K562 (cell line): ENCODE measurements around the gene KLRD1. TPM values are rescaled to one million over a fixed set of nuclear protein-coding genes. Genes with fewer than 3 reads are reported as not detected.

Experiments used
- ATAC-seq: fragments of 200-7000 bp; cut with Tn5 transposase; 3 replicates; pipeline ENCODE4 v1.9.1; 2020; ENCODE audit warnings: moderate library complexity
- BruUV-seq: library from RNA; stranded (reverse); fragments of 400-500 nt; replicated peaks from 2 replicates; lab custom pipeline; 2021; lab: Mats Ljungman, UMichigan
- CTCF ChIA-PET: fragments of 300-600 bp; formaldehyde crosslinking; extraction: SDS; loops from one replicate; lab custom pipeline; 2021; ENCODE audit warnings: low intra/inter-chr PET ratio; lab: Yijun Ruan, JAX
- POLR2A ChIA-PET: fragments of 300-600, 350-650 bp; sonication (Branson Sonifier 250); formaldehyde crosslinking; extraction: SDS; loops from one replicate; lab custom pipeline; 2021; ENCODE audit warnings: antibody characterized with exemption, inconsistent platforms; lab: Yijun Ruan, JAX
- DNase-seq, 4 experiments: peaks; one replicate each; pipeline versions ENCODE4 v3.0.0 to v3.0.0-alpha.2; 2011 to 2018; ENCODE audit warnings: low spot score in 3 of 4, mixed read lengths in 3 of 4; ENCODE audit errors: extremely low read depth in 1 of 4
- FAIRE-seq: peaks from 2 replicates; lab custom pipeline; 2011; peaks lifted over from hg19 to GRCh38; lab: Jason Lieb, UNC
- H2AFZ ChIP-seq: 2 replicates; pipeline ENCODE4 v1.6.0; 2011; ENCODE audit warnings: low read depth, low read length, control low read depth, inconsistent platforms
- H3K27ac ChIP-seq: fragments of 200-600 bp; 3 replicates; pipeline ENCODE4 v1.8.0; 2011; ENCODE audit warnings: low read depth, mild to moderate bottlenecking, control low read depth, inconsistent platforms, low read length, moderate library complexity, mixed read lengths; ENCODE audit errors: extremely low read depth
- H3K27me3 ChIP-seq, 2 experiments: fragments of 300-600 bp in 1 of 2; 2 replicates in 1 of 2; 3 replicates in 1 of 2; pipeline versions ENCODE4 v1.6.0 to v1.8.0; 2011; ENCODE audit warnings: inconsistent platforms in 2 of 2, low read length in 2 of 2, mild to moderate bottlenecking in 1 of 2, mixed read lengths in 1 of 2, moderate library complexity in 1 of 2; ENCODE audit not compliant: control insufficient read depth in 2 of 2, insufficient read depth in 2 of 2
- H3K36me3 ChIP-seq: fragments of 300-600 bp; 3 replicates; pipeline ENCODE4 v1.8.0; 2011; ENCODE audit warnings: mild to moderate bottlenecking, low read length, inconsistent platforms; ENCODE audit not compliant: control insufficient read depth, insufficient read depth
- H3K4me1 ChIP-seq, 2 experiments: fragments of 200-600 bp in 1 of 2; replicated peaks in 1 of 2; 2 replicates in 1 of 2; 3 replicates in 1 of 2; pipeline versions ENCODE4 v1.5.1 to v1.8.0; 2011; ENCODE audit warnings: inconsistent platforms in 2 of 2, low read length in 2 of 2, mild to moderate bottlenecking in 1 of 2, mixed read lengths in 1 of 2, moderate library complexity in 1 of 2; ENCODE audit not compliant: control insufficient read depth in 2 of 2, insufficient read depth in 2 of 2
- H3K4me2 ChIP-seq: 2 replicates; pipeline ENCODE4 v1.6.1; 2011; ENCODE audit warnings: low read length, control low read depth, inconsistent platforms, mixed read lengths; ENCODE audit not compliant: insufficient read depth
- H3K4me3 ChIP-seq: fragments of 200-600 bp; sonication (generic), shearing (Covaris generic); 2 replicates; pipeline ENCODE4 v1.5.1; 2016; ENCODE audit warnings: control low read depth, inconsistent platforms
- H3K79me2 ChIP-seq: fragments of 200-600 bp; 3 replicates; pipeline ENCODE4 v1.8.0; 2011; ENCODE audit warnings: low read length, inconsistent platforms; ENCODE audit not compliant: control insufficient read depth, insufficient read depth
- H3K9ac ChIP-seq, 2 experiments: 2 replicates each; pipeline versions ENCODE4 v1.6.0 to v1.6.1; 2011; ENCODE audit warnings: low read depth in 2 of 2, low read length in 2 of 2, control low read depth in 1 of 2, inconsistent platforms in 1 of 2, mild to moderate bottlenecking in 1 of 2, mixed read lengths in 1 of 2; ENCODE audit not compliant: insufficient read depth in 1 of 2
- H3K9me1 ChIP-seq: one replicate; pipeline ENCODE4 v1.6.0; 2011; ENCODE audit warnings: inconsistent platforms, mild to moderate bottlenecking, low read length, moderate library complexity; ENCODE audit not compliant: control insufficient read depth, insufficient read depth
- H3K9me3 ChIP-seq: replicated peaks from 2 replicates; pipeline ENCODE4 v1.5.1; 2011; ENCODE audit warnings: low read depth, low read length, inconsistent platforms; ENCODE audit not compliant: control insufficient read depth, insufficient read depth
- H4K20me1 ChIP-seq: replicated peaks from 2 replicates; pipeline ENCODE4 v1.6.1; 2011; ENCODE audit warnings: low read length, inconsistent platforms, mixed read lengths; ENCODE audit not compliant: control insufficient read depth, insufficient read depth
- CBX1 ChIP-seq: sonication (generic); IDR thresholded peaks from 2 replicates; pipeline ENCODE4 v1.6.1; 2016; ENCODE audit warnings: antibody characterized with exemption, low read depth, mild to moderate bottlenecking
- CCNT2 ChIP-seq: IDR thresholded peaks from 2 replicates; pipeline ENCODE4 v1.6.1; 2011; ENCODE audit warnings: borderline replicate concordance, low read depth, mild to moderate bottlenecking, moderate library complexity, mixed read lengths, low read length; ENCODE audit not compliant: insufficient read length; ENCODE audit errors: extremely low read depth
- DACH1 ChIP-seq: fragments of 450-650 bp; IDR thresholded peaks from 2 replicates; pipeline ENCODE4 v1.6.1; 2018; ENCODE audit not compliant: partially characterized antibody
- EGR1 ChIP-seq: fragments of 450-650 bp; conservative IDR thresholded peaks from 2 replicates; pipeline ENCODE4 v1.6.1; 2017; ENCODE audit warnings: mild to moderate bottlenecking
- GATA2 ChIP-seq: sonication (generic); formaldehyde crosslinking; IDR thresholded peaks from 2 replicates; pipeline ENCODE4 v1.4.0; 2020; ENCODE audit warnings: mild to moderate bottlenecking, missing genetic modification reagents
- POLR2AphosphoS5 ChIP-seq: IDR thresholded peaks from 2 replicates; pipeline ENCODE4 v1.6.1; 2011; ENCODE audit warnings: mild to moderate bottlenecking, low read depth, low read length, moderate library complexity; ENCODE audit not compliant: control insufficient read depth, insufficient read depth
- TRIM28 ChIP-seq: fragments of 450-650 bp; IDR thresholded peaks from 2 replicates; pipeline ENCODE4 v1.6.1; 2017
- ZNF197 ChIP-seq: fragments of 200-800 bp; sonication (Bioruptor generic); IDR thresholded peaks from 2 replicates; pipeline ENCODE4 v1.6.1; 2016; ENCODE audit warnings: low read depth, missing genetic modification characterization, missing compliant biosample characterization
- ZNF41 ChIP-seq: fragments of 250-450 bp; sonication (Bioruptor Pico); conservative IDR thresholded peaks from 2 replicates; pipeline ENCODE4 v1.4.0; 2020; ENCODE audit warnings: mild to moderate bottlenecking
- ZNF436 ChIP-seq: fragments of 250-450, 450-650 bp; sonication (Bioruptor Pico); formaldehyde crosslinking; IDR thresholded peaks from 2 replicates; pipeline ENCODE4 v1.7.0; 2020; ENCODE audit warnings: mild to moderate bottlenecking
- WGBS: fragments of 100-300 bp; shearing (Covaris generic); methylation state at CpG from one replicate; pipeline ENCODE4 v1.1.6; 2016; ENCODE audit warnings: low coverage, mixed read lengths; ENCODE audit not compliant: insufficient coverage; ENCODE audit errors: missing lambda C conversion rate; 5-methylcytosine and 5-hydroxymethylcytosine counted together
- in situ Hi-C: fragments of 300-500 bp; cut with MboI; formaldehyde crosslinking; loops from 4 replicates; pipeline ENCODE4 v1.15.0; 2018; ENCODE audit warnings: inconsistent platforms, mixed read lengths
- intact Hi-C: fragments of 100-400 bp; cut with micrococcal nuclease; formaldehyde crosslinking; loops from 2 replicates; pipeline ENCODE4 v1.14.2; 2022
- polyA plus RNA-seq, 8 experiments: library from polyadenylated mRNA; depleted of rRNA in 4 of 8; stranded (reverse) in 5 of 8; unstranded in 3 of 8; fragments of >200 nt; fragmentation: Nextera tagmentation in 2 of 8; fragmentation: Illumina TruSeq in 1 of 8; extraction: Ambion mirVana in 2 of 8; extraction: Trizol in 1 of 8; gene quantifications; 2 replicates each; pipeline versions ENCODE4 v1.2.1 to v1.2.3, GENCODE V29; 2011 to 2014; ENCODE audit warnings: inconsistent platforms in 1 of 8, missing spikeins in 1 of 8
- total RNA-seq, 7 experiments: library from RNA; depleted of rRNA in 6 of 7; stranded (reverse); fragments of >200 nt in 6 of 7; fragmentation: Illumina TruSeq in 2 of 7; extraction: Trizol in 2 of 7; gene quantifications; 2 replicates each; pipeline versions ENCODE4 v1.2.1 to v1.2.3, GENCODE V29; 2011 to 2021; ENCODE audit warnings: low replicate concordance in 1 of 7

The KLRD1 gene
- total and polyA plus RNA-seq, 9 of the 15 experiments (the other 6 are each of a cell fraction or from before 2014, with no cell fraction given), result not detected

DNA sequence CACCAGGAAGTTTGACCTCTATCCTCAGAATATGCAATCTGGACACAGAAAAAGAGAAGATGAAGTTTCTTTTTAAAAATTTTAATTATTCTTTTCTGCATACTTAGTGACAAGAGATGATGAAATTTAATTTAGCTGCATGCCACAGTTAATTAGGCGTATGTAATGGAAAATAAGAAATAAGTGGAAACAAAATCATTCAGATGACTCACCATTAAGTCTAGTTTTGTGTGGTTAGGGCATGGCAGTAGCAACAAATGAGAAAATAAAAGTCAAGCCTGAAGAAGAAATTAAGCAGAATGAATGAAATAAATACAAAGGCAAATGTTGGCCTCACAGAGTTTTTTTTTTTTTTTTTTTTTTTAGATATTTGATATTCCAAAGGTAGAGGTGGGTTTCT, 30.9 kb upstream of the KLRD1 start:
- Histone ChIP-seq H3K9me3 (no peaks in the 10 kb centered on the region), H3K79me2 (no peaks in the 10 kb centered on the region), H4K20me1 (no peaks in the 10 kb centered on the region), H3K4me2 (no peak overlapping the region), H3K27ac (no peak overlapping the region), H3K9me1 (no peaks in the 10 kb centered on the region), H3K36me3 (no peaks in the 10 kb centered on the region), H3K4me1 (no peaks in the 10 kb centered on the region), H2AFZ (no peak overlapping the region), H3K9ac (no peak overlapping the region), H3K27me3 (no peaks in the 10 kb centered on the region), H3K4me3 (no peak overlapping the region)
- FAIRE-seq, result no peak
- CTCF ChIA-PET, result no interaction called here
- TF ChIP-seq DACH1 (no peak), EGR1 (no peak), TRIM28 (no peak), ZNF41 (CRISPR knock-in tag) (no peak), CBX1 (no peak), CCNT2 (no peak), POLR2AphosphoS5 (no peak), ZNF197 (CRISPR knock-in tag) (no peak), ZNF436 (CRISPR knock-in tag) (no peak), GATA2 (no peak)
- BruUV-seq, result no TSS peak
- WGBS, result 6% methylated on average over 1 of the region's 1 CpG
- DNase-seq, result no peak
- POLR2A ChIA-PET, result no interaction called here
- in situ Hi-C loops, result no loop called here
- no peak for ATAC-seq
- intact Hi-C loops, result no loop called here
